Astrocyte (in vitro differentiated cells and primary cell): ENCODE measurements around the gene APOM. TPM values are rescaled to one million over a fixed set of nuclear protein-coding genes. Genes with fewer than 3 reads are reported as not detected.
A peak's percentile ranks its signal among the peaks of the same experiment; 100 is the strongest.

Experiments used
- microRNA-seq: library from miRNA; unstranded; fragments of <30 nt; microRNA quantifications from one replicate; pipeline ENCODE4 v1.2.0, GENCODE V29; 2020
- total RNA-seq: library from RNA; stranded (reverse); gene quantifications from 2 replicates; pipeline ENCODE4 v1.2.1, GENCODE V29; 2021

The APOM gene
- total RNA-seq, 1 donor from 2014 or later, result 0.89 TPM

Small RNA genes lying within 50 kb of the gene (microRNA-seq; reads per million reads assigned to microRNA genes)
- gene MIR4646 (1.9 reads per million), gene MIR6832 (3.8 reads per million, percentile 14 among the genes with 10 or more reads in this experiment)

Other genes starting within 250 kb of the APOM start
- 4.1 and 5.8 TPM in 2 replicates for gene MICB, start 157.7 kb upstream of the APOM start, total RNA-seq
- gene MCCD1, start 126.9 kb upstream of the APOM start, total RNA-seq, result not detected in 2 replicates
- gene DDX39B, start 113.9 kb upstream of the APOM start, total RNA-seq, result 284 and 294 TPM in 2 replicates
- 2.6 and 3.4 TPM in 2 replicates for gene ATP6V1G2, start 109.3 kb upstream of the APOM start, total RNA-seq
- gene NFKBIL1, start 108.3 kb upstream of the APOM start, total RNA-seq, result 18.8 and 20.4 TPM in 2 replicates
- gene LTA, start 83.6 kb upstream of the APOM start, total RNA-seq, result not detected in 2 replicates
- 0.79 and 1.2 TPM in 2 replicates for gene TNF, start 80.3 kb upstream of the APOM start, total RNA-seq
- 0.26 and 0.52 TPM in 2 replicates for gene LTB, start 73.5 kb upstream of the APOM start, total RNA-seq
- gene LST1, start 69.6 kb upstream of the APOM start, total RNA-seq, result not detected in 2 replicates
- gene NCR3, start 62.9 kb upstream of the APOM start, total RNA-seq, result not detected in 2 replicates
- not detected in 2 replicates for gene AIF1, start 40.7 kb upstream of the APOM start, total RNA-seq
- gene PRRC2A, start 35.2 kb upstream of the APOM start, total RNA-seq, result 180 and 188 TPM in 2 replicates
- gene BAG6, start 3.2 kb upstream of the APOM start, total RNA-seq, result 233 and 247 TPM in 2 replicates
- gene C6orf47, start 4.9 kb downstream of the APOM start, total RNA-seq, result 14.7 and 15.5 TPM in 2 replicates
- gene GPANK1, start 9.1 kb downstream of the APOM start, total RNA-seq, result 11.7 and 13.8 TPM in 2 replicates
- gene CSNK2B, start 10.2 kb downstream of the APOM start, total RNA-seq, result 200 and 208 TPM in 2 replicates
- 17.5 and 20.3 TPM in 2 replicates for gene LY6G5B, start 14.1 kb downstream of the APOM start, total RNA-seq
- 2.9 and 3.9 TPM in 2 replicates for gene LY6G5C, start 25.2 kb downstream of the APOM start, total RNA-seq
- 34.3 and 38.3 TPM in 2 replicates for gene ABHD16A, start 47.4 kb downstream of the APOM start, total RNA-seq
- not detected in 2 replicates for gene LY6G6F, start 51.0 kb downstream of the APOM start, total RNA-seq
- gene LY6G6D, start 59.5 kb downstream of the APOM start, total RNA-seq, result not detected in 2 replicates
- 0.41 and 0.66 TPM in 2 replicates for gene LY6G6C, start 65.9 kb downstream of the APOM start, total RNA-seq
- not detected in 2 replicates for gene MPIG6B, start 67.5 kb downstream of the APOM start, total RNA-seq
- gene DDAH2, start 73.4 kb downstream of the APOM start, total RNA-seq, result 62.5 and 72.4 TPM in 2 replicates
- gene CLIC1, start 80.6 kb downstream of the APOM start, total RNA-seq, result 484 and 518 TPM in 2 replicates
- 5.7 and 6.8 TPM in 2 replicates for gene MSH5, start 84.1 kb downstream of the APOM start, total RNA-seq
- gene SAPCD1, start 106.8 kb downstream of the APOM start, total RNA-seq, result 0.72 and 1.2 TPM in 2 replicates
- 0.54 and 0.94 TPM in 2 replicates for gene VWA7, start 121.4 kb downstream of the APOM start, total RNA-seq
- 94.8 and 96.3 TPM in 2 replicates for gene VARS1, start 139.9 kb downstream of the APOM start, total RNA-seq
- gene LSM2, start 151.1 kb downstream of the APOM start, total RNA-seq, result 43.8 and 44.0 TPM in 2 replicates
- gene HSPA1L, start 159.4 kb downstream of the APOM start, total RNA-seq, result 0.98 and 1.1 TPM in 2 replicates
- gene HSPA1A, start 159.6 kb downstream of the APOM start, total RNA-seq, result 52.6 and 52.7 TPM in 2 replicates
- 64.9 and 77.2 TPM in 2 replicates for gene HSPA1B, start 171.8 kb downstream of the APOM start, total RNA-seq
- 45.0 and 47.3 TPM in 2 replicates for gene NEU1, start 206.9 kb downstream of the APOM start, total RNA-seq
- 0.23 and 0.29 TPM in 2 replicates for gene SLC44A4, start 223.1 kb downstream of the APOM start, total RNA-seq
- 32.6 and 35.8 TPM in 2 replicates for gene EHMT2, start 241.8 kb downstream of the APOM start, total RNA-seq
- 3.7 and 4.6 TPM in 2 replicates for gene ZBTB12, start 246.2 kb downstream of the APOM start, total RNA-seq